ENCODE results near the gene IGSF10. TPM values are rescaled to one million over a fixed set of nuclear protein-coding genes. Genes with fewer than 3 reads are reported as not detected.

IGSF10 gene
- total RNA-seq, 4 donors from 2014 or later: 0.16 to 0.82 (median 0.16) TPM; not detected in 1

GRCh38 chr3:151436675-151437446, 24.0 kb downstream of the IGSF10 start:
- Histone ChIP-seq H3K36me3 (no peaks in the 10 kb centered on the region), H3K9me3 (no peaks in the 10 kb centered on the region), H3K27me3 (no peaks in the 10 kb centered on the region), H3K4me1 (no peaks in the 10 kb centered on the region), H3K27ac (no peak overlapping the region), H3K4me3 (no peak overlapping the region)
- intact Hi-C loops (cut with DNase I; ENCODE audit: low total_unique reads) (no loop called here), in situ Hi-C loops (cut with MboI; ENCODE audit: low sequenced_read_pairs in 4 of 4) (loop anchor here in 3 of 4 donors (5.0 to 10.0 kb wide), 3 partner anchors 398 to 478 kb away; no protein-coding TSS in a partner anchor)
- no peak for ATAC-seq
- no peak for DNase-seq
- no peak for TF ChIP-seq POLR2A (IDR thresholded peaks at IDR 0.05)

- in situ Hi-C loops (cut with MboI; ENCODE audit: low sequenced_read_pairs in 4 of 4) (loop anchor here in 2 of 4 donors (10.0 kb wide), 2 partner anchors 400 to 480 kb away; no protein-coding TSS in a partner anchor), intact Hi-C loops (cut with DNase I; ENCODE audit: low total_unique reads) (no loop called here)
- TF ChIP-seq CTCF (IDR thresholded peaks at IDR 0.05 in 4 of 5, conservative IDR thresholded peaks at IDR 0.05 in 1 of 5): no peak
- H3K9me3 ChIP-seq: no peaks in the 10 kb centered on the region
- no peak for ATAC-seq
- H3K27ac ChIP-seq: no peak overlapping the region
- no peaks in the 10 kb centered on the region for H3K27me3 ChIP-seq
- no peaks in the 10 kb centered on the region for H3K36me3 ChIP-seq
- H3K4me3 ChIP-seq: no peak overlapping the region
- no peaks in the 10 kb centered on the region for H3K4me1 ChIP-seq
- DNase-seq: no peak
These were observed 26.5 kb downstream of the IGSF10 start for GRCh38 chr3:151434151-151434890.

- DNase-seq: no peak
- Histone ChIP-seq H3K4me1 (no peaks in the 10 kb centered on the region), H3K9me3 (no peaks in the 10 kb centered on the region), H3K4me3 (no peak overlapping the region), H3K27ac (no peak overlapping the region), H3K27me3 (no peaks in the 10 kb centered on the region), H3K36me3 (no peaks in the 10 kb centered on the region)
- TF ChIP-seq POLR2A (IDR thresholded peaks at IDR 0.05) (no peak), CTCF (IDR thresholded peaks at IDR 0.05 in 4 of 5, conservative IDR thresholded peaks at IDR 0.05 in 1 of 5) (no peak)
- intact Hi-C loops (cut with DNase I; ENCODE audit: low total_unique reads): no loop called here
- ATAC-seq: no peak
- in situ Hi-C loops (cut with MboI; ENCODE audit: low sequenced_read_pairs in 4 of 4): loop anchor here in 2 of 4 donors (10.0 kb wide), 2 partner anchors 402 to 482 kb away; no protein-coding TSS in a partner anchor
These were observed 28.1 kb downstream of the IGSF10 start for GRCh38 chr3:151432616-151433372.

GRCh38 chr3:151431940-151432339, 28.9 kb downstream of the IGSF10 start:
- in situ Hi-C loops (cut with MboI; ENCODE audit: low sequenced_read_pairs in 4 of 4): loop anchor here in 2 of 4 donors (10.0 kb wide), 2 partner anchors 403 to 483 kb away; no protein-coding TSS in a partner anchor
- no peaks in the 10 kb centered on the region for H3K4me1 ChIP-seq
- intact Hi-C loops (cut with DNase I; ENCODE audit: low total_unique reads): no loop called here
- H3K27me3 ChIP-seq: no peaks in the 10 kb centered on the region
- ATAC-seq: no peak
- H3K36me3 ChIP-seq: no peaks in the 10 kb centered on the region
- TF ChIP-seq POLR2A (IDR thresholded peaks at IDR 0.05): no peak
- TF ChIP-seq CTCF (IDR thresholded peaks at IDR 0.05 in 4 of 5, conservative IDR thresholded peaks at IDR 0.05 in 1 of 5): no peak
- H3K9me3 ChIP-seq: no peaks in the 10 kb centered on the region
- no peak overlapping the region for H3K27ac ChIP-seq
- no peak overlapping the region for H3K4me3 ChIP-seq
- no peak for DNase-seq
